GM12878 (cell line): Measurements from ENCODE around the gene MMD. TPM values are rescaled to one million over a fixed set of nuclear protein-coding genes. Genes with fewer than 3 reads are reported as not detected.

Experiments
- ATAC-seq: fragments of 200-7000 bp; cut with Tn5 transposase; 3 replicates; pipeline ENCODE4 v1.9.1; 2020; ENCODE audit warnings: mild to moderate bottlenecking, moderate library complexity
- BruUV-seq: library from RNA; stranded (reverse); fragments of 400-500 nt; replicated peaks from 2 replicates; lab custom pipeline; 2021; lab: Mats Ljungman, UMichigan
- CTCF ChIA-PET: fragments of 300-600 bp; sonication (Branson Sonifier 250); formaldehyde crosslinking; extraction: SDS; loops from one replicate; lab custom pipeline; 2021; ENCODE audit warnings: inconsistent platforms; lab: Yijun Ruan, JAX
- POLR2A ChIA-PET: fragments of 350-600 bp; formaldehyde crosslinking; extraction: SDS; loops from one replicate; lab custom pipeline; 2021; ENCODE audit warnings: inconsistent platforms; lab: Charles Lee
- RAD21 ChIA-PET: fragments of 300-600 bp; sonication (Branson Sonifier 250); formaldehyde crosslinking; loops from one replicate; lab custom pipeline; 2023; ENCODE audit warnings: antibody characterized with exemption; ENCODE audit not compliant: unreplicated experiment; lab: Charles Lee
- SMC1A ChIA-PET: fragments of 300-600 bp; sonication (Branson Sonifier 250); formaldehyde crosslinking; loops from one replicate; lab custom pipeline; 2023; ENCODE audit not compliant: unreplicated experiment, uncharacterized antibody; lab: Charles Lee
- DNase-seq: peaks from one replicate; pipeline ENCODE4 v3.0.0-alpha.2; 2011; ENCODE audit warnings: low read depth, low spot score
- FAIRE-seq: peaks from 3 replicates; lab custom pipeline; 2011; peaks lifted over from hg19 to GRCh38; lab: Jason Lieb, UNC
- H2AFZ ChIP-seq: 2 replicates; pipeline ENCODE4 v1.6.0; 2011; ENCODE audit warnings: low read depth, low read length, control low read depth; ENCODE audit not compliant: control insufficient read depth
- H3K27ac ChIP-seq: 2 replicates; pipeline ENCODE4 v1.5.1; 2011; ENCODE audit warnings: control low read depth; ENCODE audit not compliant: control insufficient read depth, insufficient read depth
- H3K27me3 ChIP-seq, 2 experiments: replicated peaks in 1 of 2; 2 replicates each; pipeline versions ENCODE4 v1.6.0 to v1.6.1; 2011; ENCODE audit warnings: low read length in 1 of 2; ENCODE audit not compliant: control insufficient read depth in 2 of 2, insufficient read depth in 2 of 2
- H3K36me3 ChIP-seq, 2 experiments: 2 replicates each; pipeline ENCODE4 v1.5.1; 2011; ENCODE audit warnings: low read length in 1 of 2; ENCODE audit not compliant: control insufficient read depth in 2 of 2, insufficient read depth in 2 of 2
- H3K4me1 ChIP-seq: 2 replicates; pipeline ENCODE4 v1.6.1; 2011; ENCODE audit warnings: mild to moderate bottlenecking, low read length, moderate library complexity, mixed read lengths; ENCODE audit not compliant: control insufficient read depth, insufficient read depth
- H3K4me2 ChIP-seq: 2 replicates; pipeline ENCODE4 v1.6.0; 2011; ENCODE audit warnings: control low read depth; ENCODE audit not compliant: control insufficient read depth, insufficient read depth
- H3K4me3 ChIP-seq: fragments of 200-600 bp; sonication (generic); 2 replicates; pipeline ENCODE4 v1.5.1; 2016
- H3K79me2 ChIP-seq: 2 replicates; pipeline ENCODE4 v1.6.0; 2011; ENCODE audit warnings: low read length; ENCODE audit not compliant: control insufficient read depth, insufficient read depth
- H3K9ac ChIP-seq: 2 replicates; pipeline ENCODE4 v1.8.0; 2011; ENCODE audit warnings: low read length, control low read depth, mixed read lengths; ENCODE audit not compliant: control insufficient read depth, insufficient read depth
- H3K9me3 ChIP-seq: replicated peaks from 3 replicates; pipeline ENCODE4 v1.5.1; 2011; ENCODE audit warnings: mild to moderate bottlenecking, low read length; ENCODE audit not compliant: control insufficient read depth, insufficient read depth
- H4K20me1 ChIP-seq: 2 replicates; pipeline ENCODE4 v1.6.0; 2011; ENCODE audit not compliant: control insufficient read depth, insufficient read depth
- CEBPZ ChIP-seq: fragments of 150-350 bp; IDR thresholded peaks from 2 replicates; pipeline ENCODE4 v1.6.1; 2016; ENCODE audit warnings: low read depth, low read length
- EGR1 ChIP-seq, 2 experiments: IDR thresholded peaks; 1 replicate in 1 of 2; 2 replicates in 1 of 2; pipeline ENCODE4 v1.6.1; 2011 to 2012; ENCODE audit warnings: low read depth in 2 of 2, low read length in 2 of 2, borderline replicate concordance in 1 of 2, mild to moderate bottlenecking in 1 of 2, moderate library complexity in 1 of 2
- ESRRA ChIP-seq: IDR thresholded peaks from 2 replicates; pipeline ENCODE4 v1.6.1; 2012; ENCODE audit warnings: mild to moderate bottlenecking, low read length, improper control_type of control experiment
- FOS ChIP-seq: IDR thresholded peaks from 3 replicates; pipeline ENCODE4 v1.6.1; 2011; ENCODE audit warnings: borderline replicate concordance; ENCODE audit not compliant: insufficient read length; ENCODE audit errors: extremely low read depth
- GABPA ChIP-seq: IDR thresholded peaks from 2 replicates; pipeline ENCODE4 v1.6.1; 2014; ENCODE audit warnings: antibody characterized with exemption, low read depth, mild to moderate bottlenecking, inconsistent platforms
- IKZF1 ChIP-seq: fragments of 450-650 bp; conservative IDR thresholded peaks from 2 replicates; pipeline ENCODE4 v1.6.1; 2017; ENCODE audit warnings: antibody characterized with exemption, mild to moderate bottlenecking
- IRF4 ChIP-seq: IDR thresholded peaks from 2 replicates; pipeline ENCODE4 v1.6.1; 2011; ENCODE audit warnings: low read depth, low read length
- JUNB ChIP-seq: IDR thresholded peaks from 2 replicates; pipeline ENCODE4 v1.6.1; 2016; ENCODE audit warnings: antibody characterized with exemption, mild to moderate bottlenecking
- MYC ChIP-seq: IDR thresholded peaks from 2 replicates; pipeline ENCODE4 v1.6.1; 2011; ENCODE audit warnings: mild to moderate bottlenecking, low read length, moderate library complexity, inconsistent platforms; ENCODE audit not compliant: insufficient read depth, insufficient replicate concordance, insufficient read length, severe bottlenecking
- NRF1 ChIP-seq: conservative IDR thresholded peaks from 2 replicates; pipeline ENCODE4 v1.6.1; 2011; ENCODE audit warnings: mild to moderate bottlenecking, low read depth, low read length, improper control_type of control experiment
- SP1 ChIP-seq: IDR thresholded peaks from one replicate; pipeline ENCODE4 v1.6.1; 2011; ENCODE audit warnings: low read depth, low read length
- SREBF1 ChIP-seq: IDR thresholded peaks from 2 replicates; pipeline ENCODE4 v1.6.1; 2012; ENCODE audit warnings: mild to moderate bottlenecking, low read length
- ZSCAN29 ChIP-seq: fragments of 450-650 bp; IDR thresholded peaks from 2 replicates; pipeline ENCODE4 v1.6.1; 2017; ENCODE audit warnings: mild to moderate bottlenecking, moderate library complexity
- WGBS: methylation state at CpG from one replicate; pipeline ENCODE4 v1.1.6; 2016; ENCODE audit warnings: low lambda C conversion rate; ENCODE audit not compliant: insufficient replicate concordance, insufficient coverage; ENCODE audit errors: missing lambda C conversion rate; 5-methylcytosine and 5-hydroxymethylcytosine counted together
- in situ Hi-C: fragments of 300-500 bp; cut with MboI; formaldehyde crosslinking; loops from 9 replicates; pipeline ENCODE4 v1.14.3; 2018; ENCODE audit warnings: mixed read lengths
- intact Hi-C: fragments of 100-400 bp; cut with micrococcal nuclease; formaldehyde crosslinking; loops from one replicate; pipeline ENCODE4 v1.14.2; 2022; ENCODE audit not compliant: unreplicated experiment
- polyA plus RNA-seq, 11 experiments: library from polyadenylated mRNA; depleted of rRNA in 4 of 11; unstranded in 6 of 11; stranded (reverse) in 5 of 11; fragments of >200 nt; fragmentation: Nextera tagmentation in 4 of 11; fragmentation: Illumina TruSeq in 1 of 11; extraction: Ambion mirVana in 4 of 11; extraction: Trizol in 1 of 11; gene quantifications; 1 replicate in 1 of 11; 2 replicates in 10 of 11; pipeline versions ENCODE4 v1.2.1 to v1.2.3, GENCODE V29; 2011 to 2016; ENCODE audit warnings: inconsistent platforms in 2 of 11, missing spikeins in 2 of 11, low read depth in 1 of 11
- total RNA-seq, 4 experiments: library from RNA; depleted of rRNA in 3 of 4; stranded (reverse); fragments of >200 nt in 3 of 4; fragmentation: Illumina TruSeq in 1 of 4; extraction: Trizol in 1 of 4; gene quantifications; 2 replicates each; pipeline versions ENCODE4 v1.2.1 to v1.2.3, GENCODE V29; 2013 to 2021
- TF ChIP-seq, protein P1 (sequence below): fragments of 450-650 bp; conservative IDR thresholded peaks from 2 replicates; pipeline ENCODE4 v1.6.1; 2017; ENCODE audit warnings: mild to moderate bottlenecking, moderate library complexity
- TF ChIP-seq, protein P2 (sequence below): IDR thresholded peaks from 2 replicates; pipeline ENCODE4 v1.6.1; 2012; ENCODE audit warnings: low read depth, low read length, improper control_type of control experiment

MMD gene
- total and polyA plus RNA-seq, 10 of the 15 experiments (the other 5 are each of a cell fraction or from before 2014, with no cell fraction given): 8.0 to 46.7 (median 22.3) TPM

DNA sequence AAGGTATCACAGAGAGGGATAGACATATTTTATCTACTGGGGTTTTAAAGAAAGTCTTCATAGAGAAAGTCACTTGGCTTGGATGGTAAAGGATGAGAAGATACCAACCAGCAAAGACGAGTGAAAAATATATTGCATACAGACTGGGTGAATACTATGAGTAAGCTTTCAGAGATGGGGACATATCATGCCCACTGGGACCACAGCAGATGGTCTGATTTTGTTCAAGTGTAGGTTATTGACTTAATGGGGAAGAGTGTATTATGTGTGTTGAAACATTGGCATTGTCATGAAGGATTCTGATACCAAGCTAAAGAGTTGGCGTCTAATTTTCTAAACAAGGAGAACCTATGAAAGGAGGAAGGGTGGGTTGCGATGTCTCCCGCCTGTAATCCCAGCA lies 13.8 kb upstream of the MMD start (continued):
- TF ChIP-seq, protein P1, sequence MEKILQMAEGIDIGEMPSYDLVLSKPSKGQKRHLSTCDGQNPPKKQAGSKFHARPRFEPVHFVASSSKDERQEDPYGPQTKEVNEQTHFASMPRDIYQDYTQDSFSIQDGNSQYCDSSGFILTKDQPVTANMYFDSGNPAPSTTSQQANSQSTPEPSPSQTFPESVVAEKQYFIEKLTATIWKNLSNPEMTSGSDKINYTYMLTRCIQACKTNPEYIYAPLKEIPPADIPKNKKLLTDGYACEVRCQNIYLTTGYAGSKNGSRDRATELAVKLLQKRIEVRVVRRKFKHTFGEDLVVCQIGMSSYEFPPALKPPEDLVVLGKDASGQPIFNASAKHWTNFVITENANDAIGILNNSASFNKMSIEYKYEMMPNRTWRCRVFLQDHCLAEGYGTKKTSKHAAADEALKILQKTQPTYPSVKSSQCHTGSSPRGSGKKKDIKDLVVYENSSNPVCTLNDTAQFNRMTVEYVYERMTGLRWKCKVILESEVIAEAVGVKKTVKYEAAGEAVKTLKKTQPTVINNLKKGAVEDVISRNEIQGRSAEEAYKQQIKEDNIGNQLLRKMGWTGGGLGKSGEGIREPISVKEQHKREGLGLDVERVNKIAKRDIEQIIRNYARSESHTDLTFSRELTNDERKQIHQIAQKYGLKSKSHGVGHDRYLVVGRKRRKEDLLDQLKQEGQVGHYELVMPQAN: no peak
- no peak for TF ChIP-seq ZSCAN29
- no peak for TF ChIP-seq GABPA
- TF ChIP-seq, all 136 proteins: peak for 0

DNA sequence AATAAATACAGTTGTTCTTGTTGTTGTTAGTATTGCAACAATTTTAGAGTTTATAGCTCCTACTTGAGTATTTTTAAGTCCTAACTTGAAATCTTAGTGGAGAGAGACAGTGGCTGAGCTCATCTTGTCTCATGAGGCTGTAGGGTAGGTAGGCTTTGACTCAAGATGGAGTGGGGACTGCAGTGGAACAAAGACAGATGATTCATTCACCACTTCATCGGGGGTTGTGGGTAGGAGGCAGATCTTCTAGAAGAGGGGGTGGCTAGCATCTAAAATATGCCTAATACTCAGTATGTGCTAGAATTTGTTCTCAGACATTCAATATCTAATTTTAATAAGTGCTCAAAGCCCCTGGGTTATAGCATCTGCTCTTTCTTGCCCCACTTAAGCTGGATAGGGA lies 13.1 kb upstream of the MMD start:
- 5% methylated on average over 1 of the region's 1 CpG for WGBS
- no peaks in the 10 kb centered on the region for H4K20me1 ChIP-seq
- no peaks in the 10 kb centered on the region for H3K27me3 ChIP-seq
- no peak overlapping the region; the same call in 1 of the 2 replicates for H3K4me2 ChIP-seq
- no peak for FAIRE-seq
- no peaks in the 10 kb centered on the region for H3K79me2 ChIP-seq
- SMC1A ChIA-PET: interaction anchor here (0.6 to 17.7 kb wide), 4 partner anchors 8 to 520 kb away, joined by 3 to 359 read pairs (median 3); partner anchors contain the start of gene MMD
- CTCF ChIA-PET: no interaction called here
- peak; percentile 8; the same call in 1 of the 3 replicates for ATAC-seq
- peaks cover 22% of the 10 kb centered on the region for H3K4me1 ChIP-seq
- no peaks in the 10 kb centered on the region for H3K36me3 ChIP-seq
- peak overlapping the region; percentile 7; the same call in 1 of the 2 replicates for H3K27ac ChIP-seq
- intact Hi-C loops (loop anchor here (5.0 kb wide), 1 partner anchor 78 kb away; the partner anchor contains the start of gene SMIM36), in situ Hi-C loops (no loop called here)
- RAD21 ChIA-PET: interaction anchor here (0.6 to 6.4 kb wide), 5 partner anchors 8 to 81 kb away, joined by 3 to 99 read pairs (median 11); partner anchors contain the start of gene MMD
- BruUV-seq: no TSS peak
- H3K9ac ChIP-seq: no peak overlapping the region
- H3K9me3 ChIP-seq: no peaks in the 10 kb centered on the region
- no peak overlapping the region for H3K4me3 ChIP-seq
- H2AFZ ChIP-seq: no peak overlapping the region
- POLR2A ChIA-PET: interaction anchor here (0.9 to 6.6 kb wide), 5 partner anchors 9 to 24 kb away, joined by 3 to 106 read pairs (median 8); partner anchors contain the start of gene MMD
- DNase-seq: no peak
- TF ChIP-seq EGR1 (IDR thresholded peaks at IDR 0.05; ENCODE audit: borderline replicate concordance in 1 of 2, low read depth in 2 of 2, low read length in 2 of 2) (no peak), FOS (no peak), CEBPZ (no peak), ESRRA (no peak), SREBF1 (no peak), MYC (no peak), IRF4 (no peak), SP1 (no peak), NRF1 (no peak), IKZF1 (no peak), JUNB (0 out of 2 replicates have a peak, but pooled peaks have one; percentile 11)
- TF ChIP-seq, protein P2, sequence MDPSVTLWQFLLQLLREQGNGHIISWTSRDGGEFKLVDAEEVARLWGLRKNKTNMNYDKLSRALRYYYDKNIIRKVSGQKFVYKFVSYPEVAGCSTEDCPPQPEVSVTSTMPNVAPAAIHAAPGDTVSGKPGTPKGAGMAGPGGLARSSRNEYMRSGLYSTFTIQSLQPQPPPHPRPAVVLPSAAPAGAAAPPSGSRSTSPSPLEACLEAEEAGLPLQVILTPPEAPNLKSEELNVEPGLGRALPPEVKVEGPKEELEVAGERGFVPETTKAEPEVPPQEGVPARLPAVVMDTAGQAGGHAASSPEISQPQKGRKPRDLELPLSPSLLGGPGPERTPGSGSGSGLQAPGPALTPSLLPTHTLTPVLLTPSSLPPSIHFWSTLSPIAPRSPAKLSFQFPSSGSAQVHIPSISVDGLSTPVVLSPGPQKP: no peak
